Measurements from ENCODE around the gene FEZ2.

The FEZ2 gene

GRCh38 chr2:36556842-36557241, 41.1 kb downstream of the FEZ2 start:
- DNase-seq (ENCODE audit: low read depth) = peak; percentile 86
- TF ChIP-seq, protein P1, sequence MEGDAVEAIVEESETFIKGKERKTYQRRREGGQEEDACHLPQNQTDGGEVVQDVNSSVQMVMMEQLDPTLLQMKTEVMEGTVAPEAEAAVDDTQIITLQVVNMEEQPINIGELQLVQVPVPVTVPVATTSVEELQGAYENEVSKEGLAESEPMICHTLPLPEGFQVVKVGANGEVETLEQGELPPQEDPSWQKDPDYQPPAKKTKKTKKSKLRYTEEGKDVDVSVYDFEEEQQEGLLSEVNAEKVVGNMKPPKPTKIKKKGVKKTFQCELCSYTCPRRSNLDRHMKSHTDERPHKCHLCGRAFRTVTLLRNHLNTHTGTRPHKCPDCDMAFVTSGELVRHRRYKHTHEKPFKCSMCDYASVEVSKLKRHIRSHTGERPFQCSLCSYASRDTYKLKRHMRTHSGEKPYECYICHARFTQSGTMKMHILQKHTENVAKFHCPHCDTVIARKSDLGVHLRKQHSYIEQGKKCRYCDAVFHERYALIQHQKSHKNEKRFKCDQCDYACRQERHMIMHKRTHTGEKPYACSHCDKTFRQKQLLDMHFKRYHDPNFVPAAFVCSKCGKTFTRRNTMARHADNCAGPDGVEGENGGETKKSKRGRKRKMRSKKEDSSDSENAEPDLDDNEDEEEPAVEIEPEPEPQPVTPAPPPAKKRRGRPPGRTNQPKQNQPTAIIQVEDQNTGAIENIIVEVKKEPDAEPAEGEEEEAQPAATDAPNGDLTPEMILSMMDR (conservative IDR thresholded peaks at IDR 0.05; ENCODE audit: low read length) = no peak
- no peak overlapping the region for H3K4me3 ChIP-seq (ENCODE audit: low read length)

DNA sequence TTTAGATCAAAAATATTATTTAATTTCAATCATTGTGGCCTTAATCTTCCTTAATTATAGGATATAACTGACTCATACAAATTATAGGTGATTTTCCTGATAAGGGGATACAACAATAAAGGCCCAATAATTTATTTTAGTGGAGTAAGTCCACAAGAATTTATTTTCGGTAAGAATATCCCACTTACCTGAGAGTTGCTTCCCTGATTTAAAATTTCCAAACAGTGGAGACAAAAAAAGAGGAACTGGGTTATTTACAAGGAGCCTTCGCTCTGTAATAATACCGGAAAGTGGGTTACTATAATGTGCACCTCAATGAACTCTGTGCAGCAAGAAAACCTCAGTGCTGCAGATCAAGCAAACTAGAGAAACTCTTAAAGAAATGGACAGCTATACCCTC, 42.2 kb downstream of the FEZ2 start:
- DNase-seq (ENCODE audit: low read depth) = no peak
- no peak overlapping the region for H3K4me3 ChIP-seq (ENCODE audit: low read length)
- TF ChIP-seq, protein P1 (conservative IDR thresholded peaks at IDR 0.05; ENCODE audit: low read length) = no peak

GRCh38 chr2:36554531-36554930, 43.4 kb downstream of the FEZ2 start:
- TF ChIP-seq, protein P1 (conservative IDR thresholded peaks at IDR 0.05; ENCODE audit: low read length) = no peak
- no peak for DNase-seq (ENCODE audit: low read depth)
- H3K4me3 ChIP-seq (ENCODE audit: low read length) = no peak overlapping the region

- TF ChIP-seq, protein P1 (conservative IDR thresholded peaks at IDR 0.05; ENCODE audit: low read length) = no peak
- no peak overlapping the region for H3K4me3 ChIP-seq (ENCODE audit: low read length)
- DNase-seq (ENCODE audit: low read depth) = no peak
Observed at GRCh38 chr2:36553683-36554082, 44.3 kb downstream of the FEZ2 start.

DNA sequence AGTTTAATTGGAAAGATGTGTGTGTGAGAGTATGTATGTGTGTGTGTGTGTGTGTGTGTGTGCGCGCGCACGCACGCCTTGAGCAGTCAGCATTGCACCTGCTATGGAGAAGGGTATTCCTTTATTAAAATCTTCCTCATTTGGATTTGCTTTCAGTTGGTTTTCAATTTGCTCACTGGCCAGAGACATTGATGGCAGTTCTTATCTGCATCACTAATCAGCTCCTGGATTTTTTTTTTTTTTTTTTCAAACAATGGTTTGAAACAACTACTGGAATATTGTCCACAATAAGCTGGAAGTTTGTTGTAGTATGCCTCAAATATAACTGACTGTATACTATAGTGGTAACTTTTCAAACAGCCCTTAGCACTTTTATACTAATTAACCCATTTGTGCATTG, 48.0 kb downstream of the FEZ2 start:
- no peak for DNase-seq (ENCODE audit: low read depth)
- H3K4me3 ChIP-seq (ENCODE audit: low read length) = no peak overlapping the region
- TF ChIP-seq, protein P1 (conservative IDR thresholded peaks at IDR 0.05; ENCODE audit: low read length) = no peak

- no peak for DNase-seq (ENCODE audit: low read depth)
- TF ChIP-seq, protein P1 (conservative IDR thresholded peaks at IDR 0.05; ENCODE audit: low read length) = no peak
- H3K4me3 ChIP-seq (ENCODE audit: low read length) = no peak overlapping the region
Observed at GRCh38 chr2:36549165-36549574, 48.8 kb downstream of the FEZ2 start.

GRCh38 chr2:36547906-36548305, 50.1 kb downstream of the FEZ2 start:
- TF ChIP-seq, protein P1 (conservative IDR thresholded peaks at IDR 0.05; ENCODE audit: low read length) = no peak
- no peak overlapping the region for H3K4me3 ChIP-seq (ENCODE audit: low read length)
- no peak for DNase-seq (ENCODE audit: low read depth)
